Bronchial epithelial cell (primary cell): ENCODE measurements around the gene HARBI1. TPM values are rescaled to one million over a fixed set of nuclear protein-coding genes. Genes with fewer than 3 reads are reported as not detected.

Source experiments
- DNase-seq: peaks from one replicate; pipeline ENCODE4 v3.0.0-alpha.2; 2010; ENCODE audit warnings: low read depth
- FAIRE-seq: peaks from 2 replicates; lab custom pipeline; 2011; peaks lifted over from hg19 to GRCh38; lab: Jason Lieb, UNC
- H3K27me3 ChIP-seq: 2 replicates; pipeline ENCODE4 v1.5.1; 2011; ENCODE audit warnings: low read length; ENCODE audit not compliant: control insufficient read depth, insufficient read depth
- H3K36me3 ChIP-seq: 2 replicates; pipeline ENCODE4 v1.5.1; 2011; ENCODE audit warnings: low read length; ENCODE audit not compliant: control insufficient read depth, insufficient read depth
- H3K4me3 ChIP-seq: 2 replicates; pipeline ENCODE4 v1.5.1; 2011; ENCODE audit warnings: mild to moderate bottlenecking, low read depth, low read length, control low read depth
- total RNA-seq: library from RNA; depleted of rRNA; stranded (reverse); fragments of >200 nt; gene quantifications from 2 replicates; pipeline ENCODE4 v1.2.1, GENCODE V29; 2014
- TF ChIP-seq, protein P1 (sequence below): IDR thresholded peaks from 2 replicates; pipeline ENCODE4 v1.5.1; 2011; ENCODE audit warnings: mild to moderate bottlenecking, moderate library complexity, low read length, control low read depth, inconsistent platforms; ENCODE audit not compliant: insufficient read depth, severe bottlenecking

The HARBI1 gene
- total RNA-seq, 1 donor from 2014 or later, result 8.4 TPM

DNA sequence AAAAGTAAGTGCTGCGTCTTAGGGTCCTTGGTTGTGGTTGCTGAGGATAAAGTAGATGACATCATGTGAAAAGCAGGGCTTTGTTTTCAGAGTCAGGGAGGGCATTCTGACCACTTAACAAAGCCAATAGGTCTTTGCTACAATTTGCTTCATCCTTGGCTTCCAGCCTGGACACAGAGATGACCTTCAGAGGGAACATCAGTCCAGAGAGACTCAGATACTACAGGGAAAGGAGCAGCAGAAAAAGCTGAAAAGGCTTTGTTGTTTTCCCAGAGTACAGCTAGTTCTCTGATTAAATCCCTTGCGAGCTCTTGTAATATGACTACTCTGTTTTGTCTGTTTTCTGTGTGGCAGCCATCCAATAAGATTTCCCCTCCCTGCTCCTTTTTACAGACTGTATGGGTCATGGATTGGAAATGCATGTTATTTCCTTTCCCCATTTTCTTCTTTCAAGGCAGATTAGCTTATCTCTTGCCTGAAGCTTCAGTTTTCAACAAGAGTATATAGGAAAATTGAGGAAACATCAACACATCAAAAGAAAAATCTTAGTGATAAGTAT lies 32.2 kb upstream of the HARBI1 start:
- DNase-seq, result peak; percentile 80
- no peak for FAIRE-seq

DNA sequence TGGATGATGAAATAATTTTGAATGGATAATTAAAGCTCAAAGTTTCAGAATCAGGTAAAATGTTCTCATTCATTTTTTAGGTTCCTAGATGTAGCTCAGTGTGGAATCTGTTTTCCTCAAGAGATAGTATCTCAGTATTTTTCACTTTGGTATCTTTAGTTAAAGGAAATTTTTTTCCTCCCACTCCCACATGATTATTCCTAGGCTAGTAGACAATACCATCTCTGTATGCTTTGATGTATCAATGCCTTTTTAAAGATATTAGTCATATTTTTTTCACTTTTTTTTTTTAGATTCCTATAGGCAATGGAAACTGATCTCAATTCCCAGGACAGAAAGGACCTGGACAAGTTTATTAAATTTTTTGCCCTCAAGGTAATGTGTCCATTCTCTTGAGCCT lies 27.0 kb upstream of the HARBI1 start:
- FAIRE-seq, result no peak
- no peak overlapping the region for H3K4me3 ChIP-seq
- no peak for DNase-seq
- peaks cover 8% of the 10 kb centered on the region for H3K36me3 ChIP-seq
- H3K27me3 ChIP-seq, result no peaks in the 10 kb centered on the region
- TF ChIP-seq, protein P1, sequence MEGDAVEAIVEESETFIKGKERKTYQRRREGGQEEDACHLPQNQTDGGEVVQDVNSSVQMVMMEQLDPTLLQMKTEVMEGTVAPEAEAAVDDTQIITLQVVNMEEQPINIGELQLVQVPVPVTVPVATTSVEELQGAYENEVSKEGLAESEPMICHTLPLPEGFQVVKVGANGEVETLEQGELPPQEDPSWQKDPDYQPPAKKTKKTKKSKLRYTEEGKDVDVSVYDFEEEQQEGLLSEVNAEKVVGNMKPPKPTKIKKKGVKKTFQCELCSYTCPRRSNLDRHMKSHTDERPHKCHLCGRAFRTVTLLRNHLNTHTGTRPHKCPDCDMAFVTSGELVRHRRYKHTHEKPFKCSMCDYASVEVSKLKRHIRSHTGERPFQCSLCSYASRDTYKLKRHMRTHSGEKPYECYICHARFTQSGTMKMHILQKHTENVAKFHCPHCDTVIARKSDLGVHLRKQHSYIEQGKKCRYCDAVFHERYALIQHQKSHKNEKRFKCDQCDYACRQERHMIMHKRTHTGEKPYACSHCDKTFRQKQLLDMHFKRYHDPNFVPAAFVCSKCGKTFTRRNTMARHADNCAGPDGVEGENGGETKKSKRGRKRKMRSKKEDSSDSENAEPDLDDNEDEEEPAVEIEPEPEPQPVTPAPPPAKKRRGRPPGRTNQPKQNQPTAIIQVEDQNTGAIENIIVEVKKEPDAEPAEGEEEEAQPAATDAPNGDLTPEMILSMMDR, result no peak

More for the DNA sequence above, 32.2 kb upstream of the HARBI1 start:
- TF ChIP-seq, protein P1, result no peak
- H3K4me3 ChIP-seq, result no peak overlapping the region
- H3K36me3 ChIP-seq, result peaks cover 8% of the 10 kb centered on the region
- no peaks in the 10 kb centered on the region for H3K27me3 ChIP-seq

DNA sequence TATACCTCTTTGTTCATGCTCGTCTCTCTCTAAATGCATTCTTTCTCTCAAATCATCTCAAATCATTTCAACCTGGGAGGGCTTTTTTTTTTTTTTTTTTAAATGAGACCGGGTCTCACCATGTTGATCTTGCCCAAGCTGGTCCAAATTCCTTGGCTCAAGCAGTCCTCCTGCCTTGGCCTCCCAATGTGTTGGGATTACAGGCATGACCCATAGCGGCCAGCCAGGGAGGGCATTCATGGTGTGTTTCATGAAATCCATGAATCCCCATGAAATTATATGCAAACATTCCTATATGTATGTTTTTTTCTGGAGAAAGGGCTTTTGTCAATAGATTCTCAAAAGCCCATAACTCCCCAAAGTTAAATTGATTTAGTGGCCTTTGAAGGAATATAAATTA lies 26.5 kb upstream of the HARBI1 start:
- TF ChIP-seq, protein P1, result no peak
- no peak for DNase-seq
- Histone ChIP-seq H3K36me3 (peaks cover 8% of the 10 kb centered on the region), H3K4me3 (no peak overlapping the region), H3K27me3 (no peaks in the 10 kb centered on the region)
- FAIRE-seq, result no peak

DNA sequence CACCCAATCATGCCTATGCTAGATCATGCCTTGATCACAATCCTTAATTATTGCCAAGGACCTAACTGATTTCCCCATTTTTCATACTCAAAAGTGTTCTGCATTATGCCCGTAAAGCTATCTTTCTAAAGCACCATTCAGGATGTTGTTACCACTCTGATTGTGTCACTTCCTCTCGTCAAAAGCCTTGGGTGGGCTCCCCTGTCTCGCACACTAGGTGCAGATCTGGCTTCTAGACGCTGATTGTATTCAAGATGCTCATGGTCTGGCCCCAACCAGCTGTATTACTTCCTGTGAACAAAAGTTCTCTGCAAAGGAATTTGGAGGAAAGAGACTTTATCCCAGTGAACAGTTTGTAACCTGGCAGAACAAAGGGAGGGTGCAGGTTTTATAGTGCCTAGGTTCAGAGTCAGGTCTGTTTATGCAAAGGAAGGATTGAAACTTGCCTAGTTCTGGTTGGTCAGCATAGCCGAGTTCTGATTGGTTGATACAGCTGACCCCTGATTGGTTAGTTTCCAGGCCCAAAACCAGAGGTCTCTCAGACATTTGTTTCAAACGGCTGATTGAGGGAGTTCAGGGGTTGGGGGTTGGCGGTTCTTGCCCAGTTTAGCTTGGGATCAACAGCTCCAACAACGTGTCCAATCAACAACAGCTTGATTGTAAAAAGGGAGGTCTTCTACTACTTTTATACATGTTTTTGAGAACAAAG lies 25.8 kb upstream of the HARBI1 start:
- no peak for FAIRE-seq
- TF ChIP-seq, protein P1, result no peak
- H3K36me3 ChIP-seq, result peaks cover 8% of the 10 kb centered on the region

DNA sequence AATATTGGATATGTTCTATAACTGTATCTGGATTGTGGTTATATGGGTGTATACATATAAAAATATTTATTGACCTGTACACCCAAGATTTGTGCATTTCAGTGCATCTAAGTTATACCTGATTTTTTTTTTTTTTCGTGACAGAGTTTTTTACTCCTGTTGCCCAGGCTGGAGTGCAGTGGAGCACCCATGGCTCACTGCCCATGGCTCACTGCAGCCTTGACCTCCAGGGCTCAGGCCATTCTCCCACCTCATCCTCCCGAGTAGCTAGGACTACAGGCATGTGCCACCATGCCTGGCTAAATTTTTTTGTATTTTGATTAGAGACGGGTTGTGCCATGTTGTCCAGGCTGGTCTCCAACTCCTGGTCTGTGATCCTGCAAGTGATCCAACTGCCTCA lies 24.6 kb upstream of the HARBI1 start:
- FAIRE-seq, result no peak
- TF ChIP-seq, protein P1, result no peak
- DNase-seq, result no peak
- Histone ChIP-seq H3K36me3 (peaks cover 6% of the 10 kb centered on the region), H3K27me3 (no peaks in the 10 kb centered on the region), H3K4me3 (no peak overlapping the region)

More for the DNA sequence above, 25.8 kb upstream of the HARBI1 start:
- Histone ChIP-seq H3K27me3 (no peaks in the 10 kb centered on the region), H3K4me3 (no peak overlapping the region)
- DNase-seq, result no peak
